Superior temporal gyrus (tissue), 1 donor: ENCODE data around the gene DNAJB4.
A peak's percentile ranks its signal among the peaks of the same experiment; 100 is the strongest.
"Not testable (repeated sequence)": the region's sequence is repeated elsewhere in the genome, so short reads cannot be mapped to it uniquely, and the experiment has no call there.

Experiments
- DNase-seq: peaks from one replicate; pipeline ENCODE4 v3.0.0-alpha.2; 2016; ENCODE audit errors: extremely low spot score

Gene DNAJB4

GRCh38 chr1:77990629-77991204 is 14.0 kb upstream of the DNAJB4 start:
- no peak for DNase-seq

- no peak for DNase-seq
Measured at GRCh38 chr1:77991638-77992037, 13.1 kb upstream of the DNAJB4 start.

GRCh38 chr1:77994117-77994705 is 10.5 kb upstream of the DNAJB4 start:
- DNase-seq, result no peak

DNA sequence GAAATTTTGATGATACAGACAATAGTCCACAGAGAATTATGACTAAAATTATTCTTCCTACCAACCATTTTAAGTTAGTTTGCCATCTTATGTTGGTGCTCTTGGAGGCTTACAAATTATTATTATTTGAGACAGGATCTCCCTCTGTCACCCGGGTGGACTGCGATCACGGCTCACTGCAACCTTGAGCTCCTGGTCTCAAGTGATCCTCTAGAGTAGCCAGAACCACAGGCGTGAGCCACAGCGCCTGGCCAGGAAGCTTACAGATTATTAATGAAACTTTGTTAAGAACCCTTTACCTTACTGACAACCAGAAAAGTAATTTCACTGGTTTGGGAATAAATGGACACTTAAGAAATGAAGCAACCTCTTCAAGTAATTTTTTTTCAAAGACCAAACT is 8.0 kb upstream of the DNAJB4 start:
- no peak for DNase-seq

- not testable (repeated sequence) for DNase-seq
Measured at GRCh38 chr1:78000536-78000935, 4.2 kb upstream of the DNAJB4 start.

GRCh38 chr1:78003070-78003746 is 1.5 kb upstream of the DNAJB4 start:
- DNase-seq, result peak; percentile 76

- peak; percentile 63 for DNase-seq
Measured at GRCh38 chr1:78003882-78004718, 639 bp upstream of the DNAJB4 start.

DNA sequence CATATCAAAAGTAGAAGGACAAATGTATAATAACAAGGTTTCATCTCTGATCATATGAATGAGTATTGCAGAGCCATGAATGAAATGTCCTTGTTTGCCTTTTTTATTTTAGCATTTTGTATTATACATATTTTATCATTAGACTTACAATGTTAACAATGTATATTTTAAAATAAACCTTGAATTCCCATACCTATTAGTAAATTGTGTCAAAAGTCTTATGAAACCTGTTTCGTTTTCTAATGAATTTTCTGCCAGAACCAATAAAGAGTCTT is 646 bp downstream of the DNAJB4 start:
- DNase-seq, result no peak

GRCh38 chr1:78005755-78006154 is 1.0 kb downstream of the DNAJB4 start:
- peak; percentile 80 for DNase-seq

DNA sequence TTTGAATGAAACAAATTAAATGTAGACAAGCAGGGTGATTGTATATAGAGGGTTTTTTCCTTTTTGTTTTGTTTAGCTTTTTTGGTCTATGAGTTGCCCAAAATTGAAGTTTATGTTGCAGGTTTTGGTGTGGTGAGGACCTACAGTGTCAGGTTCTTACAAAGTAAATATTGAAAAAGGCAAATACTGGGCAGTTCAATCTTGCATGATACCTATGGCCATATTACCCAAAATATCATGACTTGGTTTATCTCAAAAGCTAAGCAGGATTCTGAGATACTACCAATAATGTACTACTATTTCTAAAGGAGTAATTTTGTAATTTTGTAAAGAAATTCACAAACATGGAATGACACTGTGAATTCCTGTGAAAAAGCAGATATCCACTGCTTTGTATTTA is 1.8 kb downstream of the DNAJB4 start:
- DNase-seq, result no peak

GRCh38 chr1:78007677-78008341 is 3.1 kb downstream of the DNAJB4 start:
- DNase-seq, result no peak

- no peak for DNase-seq
Measured at GRCh38 chr1:78009276-78009675, 4.5 kb downstream of the DNAJB4 start.

DNA sequence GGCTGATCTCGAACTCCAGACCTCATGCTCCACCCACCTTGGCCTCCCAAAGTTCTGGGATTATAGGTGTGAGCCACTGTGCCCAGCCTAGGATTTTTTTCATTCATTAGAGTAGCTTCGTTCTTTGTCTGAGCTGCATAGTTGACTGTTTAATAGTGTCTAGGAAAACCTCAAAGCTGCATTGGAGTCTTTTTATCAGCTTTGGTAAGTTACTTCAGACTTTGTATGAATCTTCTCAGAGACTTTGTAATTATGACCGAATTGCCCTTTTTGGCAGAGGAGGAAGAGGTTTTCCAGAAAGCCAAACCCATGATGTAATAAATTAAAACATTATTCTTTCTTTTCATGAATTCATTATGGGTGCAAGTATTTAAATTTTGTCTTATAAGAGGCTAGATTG is 5.1 kb downstream of the DNAJB4 start:
- no peak for DNase-seq

DNA sequence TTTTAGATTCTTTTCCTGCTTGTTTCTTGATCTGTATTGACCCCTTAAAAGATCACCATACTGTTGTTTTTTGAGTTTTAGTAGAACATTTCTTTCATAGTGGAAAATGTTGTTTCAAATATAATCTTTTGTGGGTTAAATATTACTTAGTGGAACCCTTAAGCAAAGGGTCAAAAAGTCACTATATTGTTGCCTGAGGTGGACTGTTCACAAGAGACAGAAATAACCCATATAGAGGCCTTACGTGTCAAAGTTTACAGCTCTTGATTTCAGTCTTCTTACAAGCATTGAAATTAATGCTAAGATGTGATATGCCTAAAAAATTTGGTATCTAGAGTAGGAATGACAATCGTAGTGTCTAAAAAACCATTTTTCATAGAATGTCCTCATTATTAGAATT is 6.3 kb downstream of the DNAJB4 start:
- DNase-seq, result no peak

- no peak for DNase-seq
Measured at GRCh38 chr1:78015148-78015547, 10.4 kb downstream of the DNAJB4 start.

- DNase-seq, result no peak
Measured at GRCh38 chr1:78019024-78019423, 14.3 kb downstream of the DNAJB4 start.

DNA sequence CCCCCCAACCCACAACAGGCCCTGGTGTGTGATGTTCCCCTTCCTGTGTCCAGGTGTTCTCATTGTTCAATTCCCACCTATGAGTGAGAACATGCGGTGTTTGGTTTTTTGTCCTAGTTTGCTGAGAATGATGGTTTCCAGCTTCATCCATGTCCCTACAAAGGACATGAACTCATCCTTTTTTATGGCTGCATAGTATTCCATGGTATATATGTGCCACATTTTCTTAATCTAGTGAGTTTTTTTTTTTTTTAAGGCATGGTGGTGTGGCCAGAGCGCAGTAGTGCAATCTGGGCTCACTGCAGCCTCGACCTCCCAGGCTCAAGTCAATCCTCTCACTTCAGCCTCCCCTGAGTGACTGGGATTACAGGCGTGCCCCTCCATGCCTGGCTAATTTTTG is 16.4 kb downstream of the DNAJB4 start:
- not testable (repeated sequence) for DNase-seq

DNA sequence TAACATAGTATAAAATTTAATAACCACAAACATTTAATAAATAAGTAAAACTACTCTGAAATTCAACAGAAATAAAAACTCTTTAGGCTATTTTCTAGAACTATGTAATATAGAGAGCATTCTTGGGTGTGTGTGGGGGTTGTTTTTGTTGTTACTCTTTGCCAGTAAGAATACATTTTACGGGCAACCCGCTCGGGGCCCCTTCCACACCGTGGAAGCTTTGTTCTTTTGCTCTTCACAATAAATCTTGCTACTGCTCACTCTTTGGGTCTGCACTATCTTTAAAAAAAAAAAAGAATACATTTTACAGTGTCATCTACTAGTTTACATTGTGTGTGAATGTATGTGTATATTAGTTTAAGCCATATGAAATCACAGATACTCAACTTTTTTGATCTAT is 25.1 kb downstream of the DNAJB4 start:
- DNase-seq, result no peak

GRCh38 chr1:78032996-78033796 is 28.5 kb downstream of the DNAJB4 start:
- no peak for DNase-seq

DNA sequence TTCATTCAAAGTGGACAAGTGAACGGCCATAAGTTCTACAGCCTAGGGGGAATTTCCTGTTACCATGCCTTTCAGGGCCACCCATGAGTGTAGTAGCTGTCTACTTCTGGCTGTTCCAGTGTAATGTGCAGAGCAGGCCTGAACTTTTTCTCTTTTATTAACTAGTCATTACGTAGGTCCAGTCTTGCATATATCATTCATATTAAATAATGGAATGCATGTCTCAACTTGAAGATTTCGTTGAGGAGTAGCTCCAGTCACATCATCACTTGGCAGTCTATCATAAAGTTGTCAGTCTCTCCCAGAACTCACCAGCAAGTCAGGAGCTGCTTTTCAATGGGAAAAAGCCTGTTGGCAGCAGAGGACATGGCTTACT is 29.0 kb downstream of the DNAJB4 start:
- DNase-seq, result no peak

GRCh38 chr1:78035121-78035520 is 30.4 kb downstream of the DNAJB4 start:
- no peak for DNase-seq
